SK-N-MC (cell line): ENCODE measurements around the gene RAD51AP1.

Experiments used
- EZH2 ChIP-seq: fragments of 200-600 bp; sonication (generic); IDR thresholded peaks from one replicate; pipeline ENCODE4 v1.6.1; 2017; ENCODE audit warnings: antibody characterized with exemption
- FOXP2 ChIP-seq: optimal IDR thresholded peaks from 2 replicates; pipeline ENCODE3; 2011; ENCODE audit warnings: mild to moderate bottlenecking, moderate library complexity; ENCODE audit not compliant: insufficient read depth; ENCODE audit errors: extremely low read length, control extremely low read depth
- POLR2AphosphoS5 ChIP-seq: IDR thresholded peaks from 2 replicates; pipeline ENCODE4 v1.6.1; 2012; ENCODE audit warnings: mild to moderate bottlenecking, low read depth, low read length, borderline replicate concordance

DNA sequence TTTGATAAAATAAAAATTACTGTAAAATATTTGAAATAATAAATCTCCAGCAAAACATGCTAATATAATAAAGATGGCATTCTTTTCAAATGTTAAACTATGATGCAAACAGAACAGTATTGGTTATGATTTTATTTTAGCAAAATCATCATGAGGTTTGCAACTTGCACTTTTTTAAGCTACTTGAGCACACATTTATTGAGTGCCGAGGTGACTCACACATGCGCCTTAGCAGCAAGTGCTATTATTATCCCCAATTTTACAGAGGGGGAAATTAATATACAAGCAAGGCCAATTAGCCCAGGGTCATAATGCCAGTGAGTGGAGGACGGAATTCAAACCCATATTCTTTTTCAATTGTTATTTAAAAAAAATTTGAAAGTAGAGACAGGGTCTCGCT lies 30.6 kb downstream of the RAD51AP1 start:
- TF ChIP-seq POLR2AphosphoS5 (no peak), EZH2 (no peak), FOXP2 (no peak)
